Left ventricle myocardium inferior (tissue), 1 donor: ENCODE data around the gene NR2F6. TPM values are rescaled to one million over a fixed set of nuclear protein-coding genes. Genes with fewer than 3 reads are reported as not detected.
A peak's percentile ranks its signal among the peaks of the same experiment; 100 is the strongest.

ENCODE experiments used
- DNase-seq: peaks from one replicate; pipeline ENCODE4 v3.0.0-alpha.2; 2020
- H3K27ac ChIP-seq: fragments of 200-600 bp; replicated peaks from 2 replicates; pipeline ENCODE4 v1.8.0; 2021
- H3K27me3 ChIP-seq: fragments of 200-600 bp; 2 replicates; pipeline ENCODE4 v1.8.0; 2021; ENCODE audit warnings: low read depth
- H3K36me3 ChIP-seq: fragments of 200-600 bp; 2 replicates; pipeline ENCODE4 v1.8.0; 2021
- H3K4me1 ChIP-seq: fragments of 200-600 bp; 2 replicates; pipeline ENCODE4 v1.8.0; 2021
- H3K4me3 ChIP-seq: fragments of 200-600 bp; 2 replicates; pipeline ENCODE4 v1.8.0; 2021; ENCODE audit warnings: mild to moderate bottlenecking, moderate library complexity
- H3K9me3 ChIP-seq: fragments of 200-600 bp; replicated peaks from 2 replicates; pipeline ENCODE4 v1.8.0; 2021
- intact Hi-C: fragments of 100-400 bp; cut with micrococcal nuclease; formaldehyde crosslinking; loops from one replicate; pipeline ENCODE4 v1.11.0; 2022
- total RNA-seq: library from RNA; stranded (reverse); fragmentation: NEBNext Ultra II Directional; extraction: Animal tissue kit (Norgen Biotek cat#: 25700); gene quantifications from one replicate; pipeline ENCODE4 v1.2.1, GENCODE V29; 2021
- TF ChIP-seq, protein P1 (sequence below): fragments of 200-600 bp; IDR thresholded peaks from 2 replicates; pipeline ENCODE4 v1.8.0; 2021; ENCODE audit warnings: antibody characterized with exemption, mild to moderate bottlenecking, borderline replicate concordance
- donor health status: DM: no; HTN: yes; CAD: no; lungs with severe emphysema.

The NR2F6 gene
- total RNA-seq, 1 donor from 2014 or later, result 60.1 TPM

DNA sequence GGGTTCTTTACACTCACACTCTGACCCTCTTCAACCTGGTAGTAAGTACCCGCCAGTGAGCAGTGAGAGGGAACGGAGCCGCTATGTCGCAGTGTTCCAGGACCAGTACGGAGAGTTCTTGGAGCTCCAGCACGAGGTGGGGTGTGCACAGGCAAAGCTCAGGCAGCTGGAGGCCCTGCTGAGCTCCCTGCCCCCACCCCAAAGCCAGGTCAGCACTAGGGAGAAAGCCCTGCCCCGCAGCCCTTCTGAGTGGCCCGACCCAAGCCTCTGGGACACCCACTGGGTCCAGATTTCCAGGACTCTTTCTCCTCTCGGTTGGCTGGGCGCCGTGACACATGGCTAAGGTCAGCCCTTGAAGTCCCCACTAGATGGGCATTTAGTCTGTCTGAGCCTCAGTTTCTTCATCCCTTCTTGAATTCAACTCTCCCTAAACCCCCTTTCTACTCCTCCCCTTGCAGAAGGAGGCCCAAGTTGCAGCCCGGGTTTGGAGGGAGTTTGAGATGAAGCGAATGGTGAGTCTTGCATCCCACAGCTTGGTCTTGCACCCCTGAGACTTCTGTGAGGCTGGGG, 17.8 kb downstream of the NR2F6 start:
- H3K27ac ChIP-seq, result peak overlapping the region; percentile 97
- TF ChIP-seq, protein P1, sequence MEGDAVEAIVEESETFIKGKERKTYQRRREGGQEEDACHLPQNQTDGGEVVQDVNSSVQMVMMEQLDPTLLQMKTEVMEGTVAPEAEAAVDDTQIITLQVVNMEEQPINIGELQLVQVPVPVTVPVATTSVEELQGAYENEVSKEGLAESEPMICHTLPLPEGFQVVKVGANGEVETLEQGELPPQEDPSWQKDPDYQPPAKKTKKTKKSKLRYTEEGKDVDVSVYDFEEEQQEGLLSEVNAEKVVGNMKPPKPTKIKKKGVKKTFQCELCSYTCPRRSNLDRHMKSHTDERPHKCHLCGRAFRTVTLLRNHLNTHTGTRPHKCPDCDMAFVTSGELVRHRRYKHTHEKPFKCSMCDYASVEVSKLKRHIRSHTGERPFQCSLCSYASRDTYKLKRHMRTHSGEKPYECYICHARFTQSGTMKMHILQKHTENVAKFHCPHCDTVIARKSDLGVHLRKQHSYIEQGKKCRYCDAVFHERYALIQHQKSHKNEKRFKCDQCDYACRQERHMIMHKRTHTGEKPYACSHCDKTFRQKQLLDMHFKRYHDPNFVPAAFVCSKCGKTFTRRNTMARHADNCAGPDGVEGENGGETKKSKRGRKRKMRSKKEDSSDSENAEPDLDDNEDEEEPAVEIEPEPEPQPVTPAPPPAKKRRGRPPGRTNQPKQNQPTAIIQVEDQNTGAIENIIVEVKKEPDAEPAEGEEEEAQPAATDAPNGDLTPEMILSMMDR, result no peak
- H3K36me3 ChIP-seq, result peaks cover 15% of the 10 kb centered on the region
- H3K4me3 ChIP-seq, result no peak overlapping the region
- no peaks in the 10 kb centered on the region for H3K27me3 ChIP-seq
- peaks cover 18% of the 10 kb centered on the region for H3K4me1 ChIP-seq
- no peaks in the 10 kb centered on the region for H3K9me3 ChIP-seq
- DNase-seq, result no peak
- intact Hi-C loops, result no loop called here

DNA sequence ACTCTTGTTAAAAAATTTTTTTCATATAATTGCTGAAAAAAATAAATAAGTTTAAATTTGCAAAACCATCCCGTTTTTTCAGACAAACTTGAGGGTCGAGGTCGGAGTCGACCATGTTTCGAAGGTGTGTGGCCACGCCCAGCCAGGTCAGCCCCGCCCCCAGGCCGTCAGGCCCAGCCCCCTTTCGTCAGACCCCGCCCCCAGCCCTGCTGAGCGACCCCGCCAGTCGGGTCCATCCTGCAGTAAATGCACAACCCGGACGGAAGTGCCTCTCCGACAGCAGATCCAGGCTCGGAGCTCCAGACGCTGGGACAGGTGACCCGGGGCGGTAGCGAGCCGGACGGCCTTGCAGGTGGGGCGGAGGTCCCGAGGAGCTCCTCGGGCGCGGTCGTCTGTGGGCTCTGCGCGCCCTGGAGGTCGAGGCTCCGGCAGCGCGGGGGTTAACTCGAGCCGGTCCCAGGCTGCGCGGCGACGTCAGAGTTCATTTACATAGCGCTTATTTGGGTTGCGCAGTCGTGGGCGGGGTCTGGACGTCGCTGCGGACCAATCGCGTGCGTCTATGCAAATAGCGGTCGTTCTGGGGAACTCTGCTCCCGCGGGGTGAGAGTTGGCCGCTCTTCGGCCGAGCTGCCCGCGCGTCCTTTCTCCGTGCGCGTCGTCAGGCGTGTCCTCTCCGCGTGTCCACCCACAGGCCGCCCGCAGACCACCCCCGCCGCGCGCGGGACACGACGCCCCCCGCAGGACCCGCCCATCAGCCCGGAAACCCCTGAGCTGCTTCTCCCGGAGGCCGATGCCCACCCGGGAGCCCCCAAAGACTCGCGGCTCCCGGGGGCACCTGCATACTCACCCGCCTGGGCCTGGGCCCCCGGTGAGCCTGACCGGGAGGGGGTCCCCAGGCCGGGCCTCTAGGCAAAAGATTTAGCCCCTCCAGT, 19.5 kb downstream of the NR2F6 start, which contains the start of gene OCEL1:
Gene OCEL1 (plus strand): TSS at position 225 of the 932 bp plus-strand sequence. CDS start 22 bp downstream, at position 247.
- DNase-seq, result peak; percentile 100
- Histone ChIP-seq H3K36me3 (no peaks in the 10 kb centered on the region), H3K9me3 (no peaks in the 10 kb centered on the region), H3K4me1 (peaks cover 18% of the 10 kb centered on the region), H3K27ac (peak within 1 kb of the TSS; percentile 97), H3K4me3 (peak within 1 kb of the TSS; percentile 85), H3K27me3 (no peaks in the 10 kb centered on the region)
- TF ChIP-seq, protein P1, result no peak
- intact Hi-C loops, result no loop called here

DNA sequence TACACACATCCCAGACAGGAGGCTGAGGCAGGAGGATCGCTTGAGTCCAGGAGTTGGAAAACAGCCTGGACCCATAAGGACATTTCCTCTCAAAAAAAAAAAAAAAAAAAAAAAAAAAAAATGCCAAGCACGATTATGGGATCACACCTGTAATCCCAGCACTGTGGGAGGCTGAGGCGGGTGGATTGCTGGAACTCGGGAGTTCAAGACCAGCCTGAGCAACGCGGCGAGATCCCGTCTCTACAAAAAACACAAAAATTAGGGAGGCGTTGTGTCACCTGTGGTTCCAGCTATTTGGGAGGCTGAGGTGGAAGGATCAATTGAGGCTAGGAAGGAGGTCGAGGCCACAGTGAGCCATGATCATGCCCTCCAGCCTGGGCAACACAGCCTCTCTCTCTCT, 20.7 kb downstream of the NR2F6 start:
- H3K4me3 ChIP-seq, result no peak overlapping the region
- H3K9me3 ChIP-seq, result no peaks in the 10 kb centered on the region
- intact Hi-C loops, result no loop called here
- no peak overlapping the region for H3K27ac ChIP-seq
- TF ChIP-seq, protein P1, result no peak
- peaks cover 18% of the 10 kb centered on the region for H3K4me1 ChIP-seq
- H3K36me3 ChIP-seq, result no peaks in the 10 kb centered on the region
- no peak for DNase-seq
- no peaks in the 10 kb centered on the region for H3K27me3 ChIP-seq

DNA sequence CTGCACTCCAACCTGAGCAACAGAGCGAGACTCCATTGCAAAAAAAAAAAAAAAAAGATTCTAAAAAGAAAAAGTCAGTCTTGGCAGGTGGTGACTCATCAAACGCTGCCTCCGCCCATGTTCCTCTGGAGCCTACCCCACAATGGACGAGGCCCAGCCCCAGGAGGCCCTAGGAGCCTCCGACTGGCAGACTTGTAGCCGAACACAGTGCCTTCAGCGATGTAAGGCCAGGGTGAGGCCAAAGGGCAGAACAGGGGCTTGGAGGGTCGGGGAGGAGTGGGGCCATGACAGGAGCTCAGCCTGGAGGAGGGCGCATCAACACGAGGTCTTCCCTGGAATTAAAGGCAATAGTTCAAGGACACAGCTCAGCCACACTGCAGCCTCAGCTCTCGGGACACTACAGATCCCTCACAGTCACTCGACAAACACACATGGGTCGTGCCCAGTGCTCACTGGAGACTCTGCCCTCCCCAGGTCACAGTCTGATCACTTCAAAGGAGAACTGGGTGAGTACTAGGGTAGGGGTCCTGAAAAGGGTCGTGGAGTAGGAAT, 25.4 kb downstream of the NR2F6 start:
- intact Hi-C loops, result no loop called here
- H3K27ac ChIP-seq, result no peak overlapping the region

DNA sequence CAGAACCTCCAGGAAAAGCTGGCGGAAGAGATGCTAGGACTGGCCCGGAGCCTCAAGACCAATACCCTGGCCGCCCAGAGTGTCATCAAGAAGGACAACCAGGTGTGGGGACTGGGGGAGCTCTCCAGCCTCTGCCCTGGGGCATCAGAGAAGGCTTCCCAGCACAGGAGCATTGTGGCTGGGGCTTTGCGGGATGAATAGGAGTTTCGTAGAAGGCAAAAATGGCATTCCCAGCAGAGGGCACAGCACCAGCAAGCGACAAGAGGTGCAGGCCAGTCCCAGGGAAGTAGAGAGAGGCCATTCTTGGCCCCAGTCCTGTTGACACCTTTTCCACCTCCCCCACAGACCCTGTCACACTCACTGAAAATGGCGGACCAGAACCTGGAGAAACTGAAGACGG, 26.4 kb downstream of the NR2F6 start:
- no peak for DNase-seq
- no peak overlapping the region for H3K27ac ChIP-seq
- no peaks in the 10 kb centered on the region for H3K27me3 ChIP-seq
- peaks cover 35% of the 10 kb centered on the region for H3K36me3 ChIP-seq
- peaks cover 21% of the 10 kb centered on the region for H3K4me1 ChIP-seq
- intact Hi-C loops, result no loop called here
- TF ChIP-seq, protein P1, result no peak
- H3K9me3 ChIP-seq, result no peaks in the 10 kb centered on the region
- no peak overlapping the region for H3K4me3 ChIP-seq

More for the DNA sequence above, 25.4 kb downstream of the NR2F6 start:
- TF ChIP-seq, protein P1, result no peak
- no peaks in the 10 kb centered on the region for H3K9me3 ChIP-seq
- H3K4me1 ChIP-seq, result peaks cover 13% of the 10 kb centered on the region
- no peak overlapping the region for H3K4me3 ChIP-seq
- no peak for DNase-seq
- no peaks in the 10 kb centered on the region for H3K27me3 ChIP-seq
- H3K36me3 ChIP-seq, result peaks cover 35% of the 10 kb centered on the region
